ENCODE results near the gene CASP4. TPM values are rescaled to one million over a fixed set of nuclear protein-coding genes. Genes with fewer than 3 reads are reported as not detected.

CASP4 gene
- polyA plus RNA-seq, 3 donors, result 22.5 to 26.9 (median 23.1) TPM

DNA sequence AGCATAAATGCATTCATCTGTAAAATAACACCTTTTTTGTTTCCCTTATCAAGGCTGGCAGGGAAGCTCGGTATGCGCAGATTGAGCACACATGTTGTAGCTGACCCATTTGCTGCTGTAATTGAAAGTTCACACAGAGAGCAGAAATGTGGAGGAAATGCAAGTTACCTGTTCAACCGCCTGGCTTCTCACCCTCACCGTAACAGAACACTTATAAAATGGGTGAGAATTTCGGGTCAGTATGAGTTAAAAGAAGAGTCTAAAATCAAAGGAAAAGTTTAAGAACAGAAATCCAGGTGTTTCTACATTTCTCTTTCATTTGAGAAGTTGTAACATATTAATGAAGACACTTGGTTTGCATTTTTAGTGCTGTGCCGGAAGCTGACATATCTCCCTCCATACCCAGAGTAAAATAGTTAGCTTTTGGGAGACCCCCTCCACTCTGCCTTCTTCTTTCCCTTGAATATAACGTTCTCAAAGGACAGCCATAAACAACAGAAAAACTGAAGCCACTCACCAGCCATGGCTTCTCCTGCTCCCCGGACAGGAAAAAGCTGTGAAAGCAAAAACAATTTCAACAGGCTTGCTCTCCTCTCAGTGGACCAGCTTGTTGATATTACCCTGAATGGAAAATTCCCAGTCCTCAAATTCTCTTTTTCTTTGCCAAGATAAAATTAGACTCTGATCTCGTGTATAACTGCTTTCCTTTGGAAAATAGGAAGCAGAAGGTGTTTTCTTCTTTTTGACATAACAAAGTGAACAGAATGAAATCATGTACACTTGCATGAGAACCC lies 70.3 kb downstream of the CASP4 start, which contains the start of gene CASP12:
TSS of gene CASP12 (minus strand) at position 570 of the 794 bp plus-strand sequence.
- no peak for DNase-seq (ENCODE audit: low read depth in 3 of 3, low spot score in 2 of 3)

DNA sequence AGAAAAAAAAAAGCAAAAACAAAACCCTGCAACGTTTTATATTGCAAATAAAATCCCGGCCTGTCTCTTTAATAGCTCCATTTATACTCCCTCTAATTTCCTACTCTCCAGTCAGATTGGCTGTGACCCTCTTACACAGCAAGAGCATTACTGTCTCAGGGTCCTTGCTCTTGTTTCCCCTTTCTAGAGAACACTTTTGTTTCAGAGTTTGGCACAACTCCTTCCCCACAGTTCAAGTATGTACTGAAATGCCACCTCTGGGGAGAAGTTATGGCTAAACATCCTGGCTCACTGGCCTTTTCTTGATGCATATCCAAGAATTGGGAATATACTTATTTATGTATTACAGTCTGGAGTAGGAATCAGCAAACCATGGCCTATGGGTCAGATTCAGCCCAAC lies 72.7 kb downstream of the CASP4 start:
- no peak for DNase-seq (ENCODE audit: low read depth in 3 of 3, low spot score in 2 of 3)

DNA sequence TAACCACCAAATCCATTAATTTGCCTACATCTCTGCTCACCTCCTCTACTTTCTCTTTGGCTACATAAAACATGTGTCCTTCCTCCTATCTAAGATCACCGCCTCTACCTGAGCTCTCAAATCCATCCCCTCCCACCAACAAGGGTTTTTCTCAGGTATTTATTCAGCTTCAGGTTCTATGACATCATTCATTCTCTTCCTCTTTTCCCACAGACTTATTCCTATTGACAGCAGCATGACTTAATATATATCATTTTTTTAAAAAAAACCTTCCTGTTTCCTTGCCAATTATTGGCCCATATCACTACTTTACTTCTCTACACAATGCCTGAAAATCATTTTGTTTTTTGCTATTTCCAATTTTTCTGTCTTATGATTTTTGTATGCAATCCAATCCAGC lies 74.5 kb downstream of the CASP4 start:
- DNase-seq (ENCODE audit: low read depth in 3 of 3, low spot score in 2 of 3), result no peak

Other genes starting within 250 kb of the CASP4 start
- under 1 TPM; 0.54 to 0.78 (median 0.61) TPM for gene CASP12, start 70.1 kb downstream of the CASP4 start, polyA plus RNA-seq (ENCODE audit: insufficient read length in 3 of 3)
- not detected for gene CASP5, start 54.6 kb upstream of the CASP4 start, polyA plus RNA-seq (ENCODE audit: insufficient read length in 3 of 3)
- gene CASP1, start 66.6 kb upstream of the CASP4 start, polyA plus RNA-seq (ENCODE audit: insufficient read length in 3 of 3), result 1 to 10 TPM; 4.7 to 5.7 (median 4.7) TPM
- gene CARD16, start 76.8 kb upstream of the CASP4 start, polyA plus RNA-seq (ENCODE audit: insufficient read length in 3 of 3), result 1 to 10 TPM; 1.6 to 2.8 (median 1.9) TPM
- not detected for gene CARD18, start 171.2 kb upstream of the CASP4 start, polyA plus RNA-seq (ENCODE audit: insufficient read length in 3 of 3)

Data from right renal cortex interstitium (tissue), 3 donors.